Spleen (tissue), 11 donors: Measurements from ENCODE around the gene APBB2. TPM values are rescaled to one million over a fixed set of nuclear protein-coding genes. Genes with fewer than 3 reads are reported as not detected.
A peak's percentile ranks its signal among the peaks of the same experiment; 100 is the strongest.

ENCODE experiments used
- DNase-seq: peaks from one replicate; pipeline ENCODE4 v3.0.0-alpha.2; 2020
- H3K27ac ChIP-seq, 8 donors: fragments of 200-600 bp; sonication (generic) in 7 of 8; 1 replicate in 4 of 8; 2 replicates in 4 of 8; pipeline versions ENCODE4 v1.5.0 to v1.8.0; 2016 to 2021; ENCODE audit warnings: inconsistent platforms in 4 of 8, mild to moderate bottlenecking in 4 of 8, moderate library complexity in 1 of 8
- H3K27me3 ChIP-seq, 7 donors: fragments of 200-600 bp; sonication (generic) in 6 of 7; replicated peaks in 1 of 7; 1 replicate in 4 of 7; 2 replicates in 3 of 7; pipeline versions ENCODE4 v1.5.0 to v1.8.0; 2016 to 2021; ENCODE audit warnings: inconsistent platforms in 3 of 7, mild to moderate bottlenecking in 1 of 7
- H3K36me3 ChIP-seq, 6 donors: fragments of 200-600 bp; sonication (generic) in 5 of 6; 1 replicate in 4 of 6; 2 replicates in 2 of 6; pipeline versions ENCODE4 v1.5.0 to v1.8.0; 2016 to 2021; ENCODE audit warnings: inconsistent platforms in 2 of 6
- H3K4me1 ChIP-seq, 6 donors: fragments of 200-600 bp; sonication (generic) in 5 of 6; 1 replicate in 3 of 6; 2 replicates in 3 of 6; pipeline versions ENCODE4 v1.5.0 to v1.8.0; 2016 to 2021; ENCODE audit warnings: inconsistent platforms in 3 of 6
- H3K4me3 ChIP-seq, 8 donors: fragments of 200-600 bp; sonication (generic) in 7 of 8; 1 replicate in 4 of 8; 2 replicates in 4 of 8; pipeline versions ENCODE4 v1.5.0 to v1.8.0; 2016 to 2021; ENCODE audit warnings: inconsistent platforms in 4 of 8, mild to moderate bottlenecking in 4 of 8, moderate library complexity in 2 of 8
- H3K9me3 ChIP-seq, 8 donors: fragments of 200-600 bp; sonication (generic) in 7 of 8; 1 replicate in 4 of 8; 2 replicates in 4 of 8; pipeline versions ENCODE4 v1.5.0 to v1.8.0; 2016 to 2021; ENCODE audit warnings: inconsistent platforms in 4 of 8
- POLR2A ChIP-seq, 3 donors: fragments of 450-650 bp; IDR thresholded peaks; one replicate each; pipeline ENCODE4 v1.5.1; 2017; ENCODE audit warnings: antibody characterized with exemption in 3 of 3, mild to moderate bottlenecking in 1 of 3
- POLR2AphosphoS5 ChIP-seq, 3 donors: sonication (generic); formaldehyde crosslinking; IDR thresholded peaks; one replicate each; pipeline ENCODE4 v1.5.1; 2017; ENCODE audit warnings: antibody characterized with exemption in 3 of 3
- WGBS, 5 donors: extraction: QIAGEN DNeasy Blood & Tissue Kit in 3 of 5; methylation state at CpG; one replicate each; pipeline versions ENCODE4 v1.1.5 to v1.1.7; 2013 to 2018; 5-methylcytosine and 5-hydroxymethylcytosine counted together
- intact Hi-C: fragments of 100-400 bp; cut with DNase I; formaldehyde crosslinking; loops from one replicate; pipeline ENCODE4 v1.15.0; 2023; ENCODE audit warnings: low total_unique reads
- polyA plus RNA-seq, 3 donors: library from polyadenylated mRNA; stranded (reverse); fragments of 200-250 nt; gene quantifications; one replicate each; pipeline ENCODE4 v1.2.1, GENCODE V29; 2013
- total RNA-seq, 7 donors: library from RNA; depleted of rRNA in 3 of 7; stranded (reverse); fragments of >200 nt in 3 of 7; fragmentation: NEBNext Ultra II Directional in 4 of 7; extraction: Animal tissue kit (Norgen Biotek cat#: 25700) in 4 of 7; gene quantifications; one replicate each; pipeline versions ENCODE4 v1.1.0 to v1.2.1, GENCODE V29; 2016 to 2021
- TF ChIP-seq, protein P1 (sequence below), 11 experiments: fragments of 200-600 bp in 7 of 11; fragments of 450-650 bp in 4 of 11; sonication (generic) in 4 of 11; IDR thresholded peaks in 8 of 11; conservative IDR thresholded peaks in 3 of 11; 1 replicate in 7 of 11; 2 replicates in 4 of 11; pipeline versions ENCODE4 v1.4.0 to v1.8.0; 2016 to 2021; ENCODE audit warnings: antibody characterized with exemption in 11 of 11, inconsistent platforms in 4 of 11, mild to moderate bottlenecking in 1 of 11
- donor health status: healthy with polysubstance abuse.
- donor health status: DM: no; HTN: no; CAD: no; lungs with moderate emphysema.
- donor health status: DM: no; HTN: no; CAD: no.
- donor health status: Bipolar disorder and iron deficiency.
- donor health status: healthy.
- donor health status: DM: no; HTN: no; CAD: no.
- donor health status: DM: yes; HTN: yes; CAD: no.

The APBB2 gene
- total and polyA plus RNA-seq, 10 donors = 4.0 to 115 (median 76.7) TPM

DNA sequence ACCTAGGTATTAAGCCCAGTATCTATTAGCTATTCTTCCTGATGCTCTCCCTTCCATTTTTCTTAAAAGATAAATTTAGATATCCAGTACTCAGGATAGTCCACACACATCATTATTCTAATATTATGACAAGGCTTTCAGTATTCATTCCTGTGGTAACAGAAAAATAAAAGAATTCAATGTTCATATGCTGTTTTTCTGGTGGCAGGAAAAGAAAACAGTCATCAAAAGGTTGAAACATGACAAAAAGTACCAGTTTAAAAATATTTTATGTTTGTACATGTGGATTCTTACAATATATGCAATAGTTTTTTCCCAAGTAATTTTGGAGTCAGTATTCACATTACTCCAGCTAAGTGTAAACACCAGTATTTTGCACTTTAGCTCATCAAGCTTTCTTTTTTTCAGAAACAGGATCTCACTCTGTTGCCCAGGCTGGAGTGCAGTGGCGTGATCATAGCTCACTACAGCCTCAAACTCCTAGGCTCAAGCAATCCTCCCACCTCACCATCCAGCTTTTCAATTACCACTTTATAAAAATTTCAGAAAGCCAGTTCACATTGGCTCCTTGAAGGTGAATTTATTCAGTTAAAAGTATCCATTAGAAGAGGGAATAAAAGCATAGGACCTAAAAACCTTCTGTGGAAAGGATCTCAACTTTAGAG, 2.3 kb downstream of the APBB2 start:
- intact Hi-C loops = loop anchor here (5.0 to 10.0 kb wide), 2 partner anchors 237 to 280 kb away; no protein-coding TSS in a partner anchor
- Histone ChIP-seq H3K4me3 (peak overlapping the region in 5 of 8 donors; percentile 65 to 92 (median 77)), H3K27me3 (peaks cover 0 to 82% (median 33%) of the 10 kb centered on the region in 7 donors), H3K9me3 (no peaks in the 10 kb centered on the region), H3K36me3 (no peaks in the 10 kb centered on the region), H3K27ac (peak overlapping the region in 2 of 8 donors; percentile 37 to 90), H3K4me1 (peaks cover 7 to 61% (median 38%) of the 10 kb centered on the region in 6 donors)
- no peak for DNase-seq
- WGBS, 5 donors = 79 to 90% (median 84%) methylated on average over 1 of the region's 1 CpG
- TF ChIP-seq, protein P1, sequence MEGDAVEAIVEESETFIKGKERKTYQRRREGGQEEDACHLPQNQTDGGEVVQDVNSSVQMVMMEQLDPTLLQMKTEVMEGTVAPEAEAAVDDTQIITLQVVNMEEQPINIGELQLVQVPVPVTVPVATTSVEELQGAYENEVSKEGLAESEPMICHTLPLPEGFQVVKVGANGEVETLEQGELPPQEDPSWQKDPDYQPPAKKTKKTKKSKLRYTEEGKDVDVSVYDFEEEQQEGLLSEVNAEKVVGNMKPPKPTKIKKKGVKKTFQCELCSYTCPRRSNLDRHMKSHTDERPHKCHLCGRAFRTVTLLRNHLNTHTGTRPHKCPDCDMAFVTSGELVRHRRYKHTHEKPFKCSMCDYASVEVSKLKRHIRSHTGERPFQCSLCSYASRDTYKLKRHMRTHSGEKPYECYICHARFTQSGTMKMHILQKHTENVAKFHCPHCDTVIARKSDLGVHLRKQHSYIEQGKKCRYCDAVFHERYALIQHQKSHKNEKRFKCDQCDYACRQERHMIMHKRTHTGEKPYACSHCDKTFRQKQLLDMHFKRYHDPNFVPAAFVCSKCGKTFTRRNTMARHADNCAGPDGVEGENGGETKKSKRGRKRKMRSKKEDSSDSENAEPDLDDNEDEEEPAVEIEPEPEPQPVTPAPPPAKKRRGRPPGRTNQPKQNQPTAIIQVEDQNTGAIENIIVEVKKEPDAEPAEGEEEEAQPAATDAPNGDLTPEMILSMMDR (IDR thresholded peaks at IDR 0.05 in 8 of 11, conservative IDR thresholded peaks at IDR 0.05 in 3 of 11) = no peak
- TF ChIP-seq POLR2A (IDR thresholded peaks at IDR 0.05) (no peak), POLR2AphosphoS5 (IDR thresholded peaks at IDR 0.05) (no peak)

DNA sequence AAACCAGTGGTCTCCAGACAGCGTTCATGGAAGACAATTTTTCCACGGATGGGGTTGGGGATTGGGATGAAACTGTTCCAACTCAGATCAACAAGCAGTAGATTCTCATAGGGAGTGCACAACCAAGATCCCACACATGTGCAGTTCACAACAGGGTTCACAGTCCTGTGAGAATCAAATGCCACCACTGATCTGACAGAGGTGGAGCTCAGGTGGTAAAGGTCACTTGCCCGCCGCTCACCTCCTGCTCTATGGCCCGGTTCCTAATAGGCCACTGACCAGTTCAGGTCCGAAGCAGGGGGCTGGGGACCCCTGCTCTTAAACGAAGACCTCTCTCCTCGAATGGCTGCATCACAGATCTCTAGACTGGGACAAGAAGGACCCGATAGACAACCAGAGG, 4.4 kb downstream of the APBB2 start:
- intact Hi-C loops = loop anchor here (5.0 to 10.0 kb wide), 3 partner anchors 155 to 278 kb away; no protein-coding TSS in a partner anchor
- DNase-seq = no peak
- no peak overlapping the region for H3K4me3 ChIP-seq
- TF ChIP-seq POLR2AphosphoS5 (IDR thresholded peaks at IDR 0.05) (no peak), POLR2A (IDR thresholded peaks at IDR 0.05) (no peak)
- TF ChIP-seq, protein P1 (IDR thresholded peaks at IDR 0.05 in 8 of 11, conservative IDR thresholded peaks at IDR 0.05 in 3 of 11) = no peak
- peaks cover 4 to 49% (median 21%) of the 10 kb centered on the region in 6 donors for H3K4me1 ChIP-seq
- H3K36me3 ChIP-seq = no peaks in the 10 kb centered on the region
- H3K27me3 ChIP-seq = peaks cover 0 to 60% (median 19%) of the 10 kb centered on the region in 7 donors
- no peak overlapping the region for H3K27ac ChIP-seq
- H3K9me3 ChIP-seq = no peaks in the 10 kb centered on the region
- WGBS, 5 donors = 77 to 93% (median 91%) methylated on average over 9 of the region's 9 CpGs

DNA sequence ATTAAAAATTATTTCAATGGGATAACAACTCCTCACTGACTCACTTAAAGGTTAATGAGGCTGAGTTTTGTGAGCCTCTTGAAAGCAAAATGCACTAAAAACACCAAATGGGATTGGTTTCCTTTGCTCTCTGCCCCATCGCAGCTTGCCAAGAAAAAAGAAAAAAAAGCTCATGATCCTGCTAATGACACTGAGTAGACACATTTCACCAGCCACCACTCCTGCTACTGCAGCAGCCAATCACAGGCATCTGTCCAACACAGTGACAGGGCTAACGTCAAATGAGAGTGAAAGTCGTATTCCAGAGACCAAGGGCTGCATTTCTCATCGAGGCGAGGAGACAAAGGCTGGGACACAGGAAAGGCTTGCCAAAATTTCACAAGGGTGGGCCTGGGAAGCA, 5.2 kb downstream of the APBB2 start:
- no peaks in the 10 kb centered on the region for H3K9me3 ChIP-seq
- WGBS, 5 donors = 63 to 88% (median 86%) methylated on average over 5 of the region's 5 CpGs
- peaks cover 0 to 53% (median 12%) of the 10 kb centered on the region in 7 donors for H3K27me3 ChIP-seq
- H3K27ac ChIP-seq = no peak overlapping the region
- H3K4me1 ChIP-seq = peaks cover 4 to 44% (median 19%) of the 10 kb centered on the region in 6 donors
- no peak for DNase-seq
- intact Hi-C loops = loop anchor here (10.0 kb wide), 1 partner anchor 154 kb away; no protein-coding TSS in a partner anchor
- no peak overlapping the region for H3K4me3 ChIP-seq
- H3K36me3 ChIP-seq = no peaks in the 10 kb centered on the region
- TF ChIP-seq, protein P1 (IDR thresholded peaks at IDR 0.05 in 8 of 11, conservative IDR thresholded peaks at IDR 0.05 in 3 of 11) = no peak

DNA sequence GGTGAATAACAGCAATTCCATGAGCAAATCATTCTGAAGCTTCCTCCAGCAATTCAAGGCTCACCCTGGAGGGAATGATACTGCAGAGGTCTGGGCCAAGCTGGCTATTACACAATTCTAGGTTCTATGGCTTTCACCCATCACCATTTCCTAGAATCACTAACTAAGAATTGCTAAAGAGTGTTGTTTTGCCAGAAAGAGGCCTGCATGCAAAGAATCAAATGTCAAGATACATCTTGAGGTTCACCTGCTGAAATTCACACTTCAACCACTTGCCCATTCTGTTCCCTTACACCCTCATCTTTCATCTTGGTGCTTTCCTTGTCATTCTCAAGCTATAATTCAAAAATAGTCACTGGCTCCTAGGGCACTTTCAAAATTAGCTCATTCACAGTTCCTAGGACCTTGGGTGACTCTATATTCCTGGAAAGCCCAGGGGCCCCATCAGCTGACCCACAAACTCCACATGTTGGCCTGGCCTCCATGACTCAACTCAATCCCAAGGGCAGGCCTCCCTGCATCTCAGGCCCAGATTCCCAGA, 7.0 kb downstream of the APBB2 start:
- Histone ChIP-seq H3K36me3 (no peaks in the 10 kb centered on the region), H3K9me3 (no peaks in the 10 kb centered on the region), H3K4me1 (peaks cover 4 to 39% (median 14%) of the 10 kb centered on the region in 6 donors), H3K4me3 (no peak overlapping the region), H3K27ac (no peak overlapping the region), H3K27me3 (peaks cover 0 to 34% (median 0%) of the 10 kb centered on the region in 7 donors)
- intact Hi-C loops = loop anchor here (10.0 kb wide), 1 partner anchor 153 kb away; no protein-coding TSS in a partner anchor
- no peak for DNase-seq
- TF ChIP-seq POLR2AphosphoS5 (IDR thresholded peaks at IDR 0.05) (no peak), POLR2A (IDR thresholded peaks at IDR 0.05) (no peak)
- TF ChIP-seq, protein P1 (IDR thresholded peaks at IDR 0.05 in 8 of 11, conservative IDR thresholded peaks at IDR 0.05 in 3 of 11) = no peak
